Right lung (tissue), 10 donors: ENCODE data around the gene CAMK2D. TPM values are rescaled to one million over a fixed set of nuclear protein-coding genes. Genes with fewer than 3 reads are reported as not detected.
"Not testable (repeated sequence)": the region's sequence is repeated elsewhere in the genome, so short reads cannot be mapped to it uniquely, and the experiment has no call there.

Experiments
- DNase-seq, 2 donors: peaks; one replicate each; pipeline ENCODE4 v3.0.0-alpha.2; 2013
- long read RNA-seq, 8 donors: transcript quantifications; one replicate each; lab custom pipeline, GENCODE V29; 2026
- polyA plus RNA-seq, 5 donors: library from polyadenylated mRNA; unstranded; fragments of 120-200 nt; gene quantifications; one replicate each; pipeline versions ENCODE4 v1.2.1 to v1.2.3, GENCODE V29; 2013; ENCODE audit warnings: inconsistent platforms in 1 of 5, low replicate concordance in 1 of 5; ENCODE audit not compliant: insufficient read length in 5 of 5, insufficient read depth in 1 of 5

CAMK2D gene
- polyA plus RNA-seq, result 10 to 100 TPM; 54.2 to 86.9 (median 72.3) TPM
- long read RNA-seq, donor 1, full-length matches to known transcripts, result 12 of 12 reads
- long read RNA-seq, donor 1, partial matches to known transcripts, result 0 of 12 reads
- long read RNA-seq, donor 1, other reads (novel, unspliced or antisense), result 0 of 12 reads
- long read RNA-seq, donor 2, full-length matches to known transcripts, result 6 of 6 reads
- long read RNA-seq, donor 2, partial matches to known transcripts, result 0 of 6 reads
- long read RNA-seq, donor 2, other reads (novel, unspliced or antisense), result 0 of 6 reads
- long read RNA-seq, donor 3, full-length matches to known transcripts, result 9 of 9 reads
- long read RNA-seq, donor 3, partial matches to known transcripts, result 0 of 9 reads
- long read RNA-seq, donor 3, other reads (novel, unspliced or antisense), result 0 of 9 reads
- long read RNA-seq, donor 4, full-length matches to known transcripts, result 7 of 7 reads
- long read RNA-seq, donor 4, partial matches to known transcripts, result 0 of 7 reads
- long read RNA-seq, donor 4, other reads (novel, unspliced or antisense), result 0 of 7 reads
- long read RNA-seq, donor 5, full-length matches to known transcripts, result 10 of 10 reads
- long read RNA-seq, donor 5, partial matches to known transcripts, result 0 of 10 reads
- long read RNA-seq, donor 5, other reads (novel, unspliced or antisense), result 0 of 10 reads
- long read RNA-seq, donor 6, full-length matches to known transcripts, result 14 of 14 reads
- long read RNA-seq, donor 6, partial matches to known transcripts, result 0 of 14 reads
- long read RNA-seq, donor 6, other reads (novel, unspliced or antisense), result 0 of 14 reads
- long read RNA-seq, donor 7, full-length matches to known transcripts, result 13 of 13 reads
- long read RNA-seq, donor 7, partial matches to known transcripts, result 0 of 13 reads
- long read RNA-seq, donor 7, other reads (novel, unspliced or antisense), result 0 of 13 reads
- long read RNA-seq, donor 8, full-length matches to known transcripts, result 2 of 2 reads
- long read RNA-seq, donor 8, partial matches to known transcripts, result 0 of 2 reads
- long read RNA-seq, donor 8, other reads (novel, unspliced or antisense), result 0 of 2 reads

DNA sequence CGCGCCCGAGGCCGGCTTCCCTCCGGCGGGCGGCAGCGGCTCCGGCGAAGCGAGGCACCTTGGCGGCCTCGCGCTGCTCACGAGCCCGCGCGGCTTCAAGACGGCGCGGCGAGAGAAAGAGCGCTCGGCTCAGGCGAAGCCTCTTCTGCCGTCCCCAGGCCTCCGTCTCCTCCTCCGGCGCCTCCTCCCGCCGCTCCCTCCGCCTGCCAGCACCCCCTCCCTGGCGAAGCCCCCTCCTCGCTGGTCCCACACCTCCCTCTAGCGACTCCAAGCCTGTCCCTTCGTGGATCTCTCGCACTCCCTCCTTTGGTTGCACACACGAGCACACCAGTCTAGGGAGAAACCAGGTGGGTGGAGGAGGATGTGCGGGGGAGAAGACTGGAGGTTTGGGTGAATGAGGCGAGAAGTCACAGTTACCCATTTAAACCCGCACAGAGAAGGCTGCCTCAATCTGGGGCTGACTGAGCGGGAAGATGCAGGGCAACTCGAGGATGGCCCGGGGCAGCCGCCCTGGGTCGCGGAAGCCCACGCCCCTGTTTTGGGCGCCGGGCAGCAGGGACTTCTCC, at the start of gene CAMK2D:
Gene CAMK2D (minus strand): TSS at position 119 of the 566 bp plus-strand sequence. CDS start 670 bp downstream, outside the sequence.
- DNase-seq, result peak; percentile 89 to 91

DNA sequence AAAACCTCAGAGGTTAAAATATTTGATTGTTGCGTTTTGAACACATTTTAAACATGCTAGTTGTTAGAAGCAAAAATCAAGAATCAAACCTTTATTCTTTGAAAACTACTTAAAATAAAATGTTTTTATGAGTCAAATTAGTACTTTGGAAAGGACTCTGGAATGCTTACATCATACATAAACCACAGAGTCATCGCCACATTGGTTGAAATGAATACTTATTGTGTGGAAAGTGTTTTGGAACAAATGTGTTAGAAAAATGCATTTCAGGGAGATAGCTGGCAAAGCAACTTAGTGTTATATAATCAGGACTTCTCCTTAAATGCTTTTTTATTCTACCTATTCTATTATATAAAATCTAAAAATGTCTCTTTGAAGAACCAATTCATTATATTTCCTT, 49.4 kb upstream of the CAMK2D start:
- no peak for DNase-seq

DNA sequence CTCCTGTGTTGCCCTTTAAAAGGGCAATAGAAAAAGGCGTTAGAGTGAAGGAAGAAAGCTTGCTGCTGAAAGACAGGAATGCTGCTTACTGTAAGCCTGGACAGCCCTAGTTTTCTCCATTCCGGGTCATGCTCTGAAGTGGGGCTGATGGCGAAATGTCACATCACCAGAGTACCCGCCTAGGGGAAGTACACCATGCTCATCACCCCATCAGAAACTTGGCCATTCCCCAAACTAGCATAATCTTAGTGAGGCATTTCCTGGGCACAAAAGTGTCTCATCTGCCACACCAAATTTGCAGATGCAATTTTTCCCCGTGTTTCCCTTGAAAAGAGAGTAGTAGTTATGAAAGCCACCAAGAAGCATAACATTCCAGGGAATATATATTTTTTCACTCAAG, 47.8 kb upstream of the CAMK2D start:
- DNase-seq, result peak in 1 of 2 donors; percentile 20

DNA sequence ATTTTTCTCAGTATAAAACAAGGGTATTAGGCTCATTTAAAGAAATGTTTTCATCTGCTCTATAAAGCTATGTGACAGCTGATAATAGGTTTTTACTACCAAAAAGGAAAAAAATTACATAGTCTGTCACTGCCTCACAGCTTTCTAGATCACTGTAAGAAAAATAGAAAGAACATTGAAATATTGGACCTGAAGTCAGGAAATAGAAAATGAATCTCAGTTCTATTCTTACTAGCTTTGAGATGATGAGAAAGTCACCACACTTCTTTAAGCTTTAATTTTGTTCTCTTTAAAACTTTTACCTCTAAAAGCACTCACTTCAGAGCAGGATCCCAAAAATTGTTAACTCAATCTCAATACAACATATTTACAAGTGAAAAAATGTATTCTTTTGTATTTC, 45.3 kb upstream of the CAMK2D start:
- DNase-seq, result no peak

DNA sequence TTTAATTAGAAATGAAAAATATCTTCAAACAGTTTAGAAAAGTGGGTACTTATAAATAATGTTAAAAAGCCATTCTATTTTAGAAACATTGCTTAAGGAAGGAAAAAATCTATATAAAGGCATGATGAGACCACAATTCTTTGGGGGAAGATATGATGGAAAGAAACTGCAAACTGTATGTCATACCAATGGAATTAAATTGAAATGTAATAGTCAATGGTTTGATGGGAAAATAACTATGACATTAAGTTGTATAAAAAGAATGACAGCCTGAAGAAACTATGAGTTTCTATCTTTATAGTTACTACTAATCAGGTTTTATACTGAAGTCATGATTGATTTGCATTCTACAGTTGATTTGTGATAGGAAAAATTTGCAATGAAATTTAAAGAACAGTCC, 40.3 kb upstream of the CAMK2D start:
- DNase-seq, result no peak

DNA sequence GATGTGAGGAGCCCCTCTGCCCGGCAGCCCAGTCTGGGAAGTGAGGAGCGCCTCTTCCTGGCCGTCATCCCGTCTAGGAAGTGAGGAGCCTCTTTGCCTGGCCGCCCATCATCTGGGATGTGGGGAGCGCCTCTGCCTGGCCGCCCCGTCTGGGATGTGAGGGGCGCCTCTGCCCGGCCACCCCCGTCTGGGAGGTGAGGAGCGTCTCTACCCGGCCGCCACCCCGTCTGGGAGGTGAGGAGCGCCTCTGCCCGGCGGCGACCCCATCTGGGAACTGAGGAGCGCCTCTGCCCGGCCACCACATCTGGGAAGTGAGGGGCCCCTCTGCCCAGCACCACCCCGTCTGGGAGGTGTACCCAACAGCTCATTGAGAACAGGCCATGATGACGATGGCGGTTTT, 34.8 kb upstream of the CAMK2D start:
- DNase-seq, result not testable (repeated sequence)

DNA sequence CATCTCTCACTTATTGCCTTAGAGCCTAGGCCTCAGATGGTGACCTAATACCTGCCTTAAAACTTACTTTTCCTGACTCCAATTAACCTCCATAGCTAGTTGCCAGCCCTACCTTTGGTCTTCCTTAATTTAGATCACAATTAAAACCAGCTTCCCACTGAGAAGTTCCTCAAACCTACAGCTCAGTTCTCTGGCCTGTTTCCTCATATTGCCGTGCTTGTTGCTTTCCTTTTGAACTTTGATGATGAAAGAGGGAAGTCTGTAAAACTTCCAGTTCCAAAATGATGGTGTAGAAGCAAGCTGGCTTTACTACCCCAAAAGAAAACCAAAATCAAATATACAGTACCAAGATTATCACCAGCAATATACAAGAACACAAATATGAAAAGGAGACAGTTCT, 28.9 kb upstream of the CAMK2D start:
- DNase-seq, result no peak

DNA sequence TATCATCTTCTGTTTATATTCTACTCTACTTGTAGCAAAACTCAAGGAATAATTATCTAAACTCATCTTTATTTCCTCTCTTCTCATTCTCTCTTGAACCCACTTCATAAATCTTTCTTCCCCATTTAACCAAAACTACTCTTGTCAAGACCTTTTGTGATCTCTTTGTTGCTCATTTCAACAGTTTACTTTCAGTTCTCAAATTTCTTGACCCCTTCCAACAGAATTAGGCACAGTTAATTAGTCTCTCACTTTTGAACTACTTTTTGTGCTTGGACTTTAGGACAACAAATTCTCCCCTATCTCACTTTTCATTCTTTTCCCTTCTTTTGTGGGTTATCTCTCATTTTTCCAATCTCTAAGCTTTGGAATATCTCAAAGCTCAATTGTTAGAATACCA, 27.4 kb upstream of the CAMK2D start:
- no peak for DNase-seq

DNA sequence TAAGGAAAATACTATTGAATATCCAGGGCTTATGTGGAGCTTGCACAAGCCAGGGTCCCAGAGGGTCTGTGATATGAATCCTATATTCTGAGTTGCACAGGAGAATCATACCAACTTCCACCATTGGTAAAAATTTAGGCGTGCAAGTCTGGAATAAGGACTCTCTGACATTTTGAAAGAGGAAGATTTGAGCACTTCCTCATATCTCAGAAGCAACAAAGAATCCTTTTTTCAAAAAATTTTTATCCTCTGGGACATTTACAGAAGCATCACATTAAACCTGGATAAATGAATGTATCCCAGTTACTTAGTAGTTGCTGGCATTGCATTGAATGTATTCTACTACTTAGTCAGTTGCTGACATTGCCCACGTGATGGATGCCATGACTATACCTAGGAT, 24.2 kb upstream of the CAMK2D start:
- DNase-seq, result no peak

DNA sequence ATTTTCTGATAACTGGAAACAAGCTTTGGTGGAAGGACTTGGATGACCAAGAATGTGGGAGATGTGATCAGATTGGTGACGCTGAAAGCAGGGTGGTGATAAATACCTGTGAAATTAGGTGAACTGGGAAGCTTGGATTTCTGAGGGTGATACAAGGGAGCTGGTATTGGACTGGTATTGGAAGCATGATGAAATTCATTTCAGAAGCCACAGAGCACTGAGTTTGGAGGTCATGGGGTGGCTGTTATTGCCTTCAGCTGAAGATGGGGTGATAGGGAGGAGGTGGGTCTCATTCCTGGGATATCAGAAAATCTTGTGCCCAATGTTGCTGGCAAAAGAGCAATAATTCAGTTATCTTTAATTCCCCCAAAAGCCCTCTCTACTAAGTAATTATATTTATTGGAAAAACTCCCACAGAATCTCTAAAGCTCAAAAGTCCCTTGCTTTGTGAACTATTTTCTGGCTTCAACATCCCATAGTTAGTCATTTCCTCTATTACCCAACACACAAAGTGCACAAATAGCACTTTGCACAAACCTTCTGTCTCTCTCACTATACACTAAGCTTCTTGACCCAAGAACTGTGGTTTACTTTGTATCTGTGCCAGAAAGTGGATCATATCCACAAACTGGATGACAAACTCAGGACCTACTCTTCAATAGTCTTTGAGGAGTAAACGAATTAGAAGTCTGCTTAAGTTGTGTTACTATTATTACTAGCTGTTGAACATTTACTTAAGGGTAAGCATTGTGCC, 23.1 kb upstream of the CAMK2D start:
- DNase-seq, result peak in 1 of 2 donors; percentile 44

DNA sequence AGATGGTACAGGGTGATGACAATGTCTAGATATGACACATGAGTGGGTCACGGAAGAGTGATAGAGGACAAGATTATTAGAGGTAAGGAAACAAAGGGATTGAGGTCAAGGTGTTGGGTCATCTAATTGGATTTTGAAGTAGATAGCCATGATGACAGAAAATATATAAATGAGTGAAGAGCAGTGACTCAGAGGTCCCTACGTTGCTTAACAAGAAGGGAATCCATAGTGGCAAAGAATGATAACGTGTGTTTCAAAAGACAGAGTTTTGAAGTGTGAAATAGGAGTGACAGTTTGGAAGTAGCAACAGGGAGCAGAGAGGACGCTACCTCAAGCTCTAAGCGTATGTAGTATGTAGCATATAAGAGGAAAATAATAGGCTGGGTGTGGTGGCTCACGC, 22.2 kb upstream of the CAMK2D start:
- no peak for DNase-seq

DNA sequence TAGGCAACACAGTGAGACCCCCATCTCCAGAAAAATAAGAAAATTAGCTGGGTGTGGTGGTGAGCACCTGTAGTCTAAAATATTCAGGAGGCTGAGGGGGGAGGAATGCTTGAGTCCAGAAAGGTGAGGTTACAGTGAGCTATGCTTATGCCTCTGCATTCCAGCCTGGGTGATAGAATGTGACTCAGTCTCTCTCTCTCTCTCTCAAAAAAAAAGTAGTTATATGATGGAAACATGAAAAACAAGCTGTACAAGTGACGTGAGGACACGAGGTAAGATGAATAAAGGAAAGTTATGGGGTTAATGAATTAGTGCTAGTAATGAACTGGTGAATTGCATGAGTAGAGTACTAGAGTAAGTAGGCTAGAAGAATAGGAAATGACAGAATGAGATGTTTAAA, 21.8 kb upstream of the CAMK2D start:
- no peak for DNase-seq

DNA sequence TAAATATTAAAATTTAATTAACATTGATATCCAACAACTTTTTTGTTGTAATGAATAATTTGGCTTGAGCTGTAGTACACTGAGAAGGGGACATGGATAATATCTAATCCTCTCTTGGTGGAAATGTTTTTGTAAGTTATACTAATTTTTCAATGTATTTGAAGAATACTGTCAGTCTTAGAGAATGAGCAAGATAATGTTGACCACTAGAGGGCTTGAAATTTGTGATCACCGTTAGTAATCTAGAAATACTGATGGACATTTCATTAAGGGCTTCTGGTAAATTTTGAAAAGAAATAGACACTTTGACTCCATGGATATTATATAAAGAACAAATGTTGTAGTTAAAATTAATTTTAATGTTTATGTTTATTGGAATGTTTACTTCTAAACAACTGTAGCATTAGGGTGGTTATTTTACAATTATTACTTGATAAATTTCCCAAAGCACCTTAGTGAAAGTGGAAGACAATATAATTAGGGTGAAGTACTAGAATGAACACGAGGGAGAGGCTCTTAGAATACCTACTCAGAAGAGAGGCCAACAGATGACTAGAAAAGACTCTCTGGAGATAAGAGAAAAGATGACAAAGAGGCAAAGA, 20.0 kb upstream of the CAMK2D start:
- DNase-seq, result peak; percentile 10 to 11

DNA sequence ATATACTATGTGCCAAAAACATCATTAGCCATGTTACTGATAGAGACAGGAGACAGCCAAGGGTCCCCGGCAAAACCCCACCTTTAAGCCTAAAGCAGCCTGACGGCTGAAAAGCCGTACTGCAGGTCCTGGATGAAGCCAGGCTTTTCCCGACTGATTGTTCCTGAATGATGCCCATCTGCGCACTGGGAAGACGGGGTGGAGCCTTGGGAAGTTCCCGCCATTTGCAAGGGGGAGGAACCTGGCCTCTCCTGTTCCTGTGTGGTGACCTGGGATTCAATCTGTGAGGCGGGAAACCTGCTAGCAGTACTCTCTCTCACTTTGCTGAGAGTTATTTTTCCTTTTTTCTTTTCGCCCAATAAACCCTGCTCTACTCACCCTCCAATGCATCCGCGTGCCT, 15.1 kb upstream of the CAMK2D start:
- no peak for DNase-seq

DNA sequence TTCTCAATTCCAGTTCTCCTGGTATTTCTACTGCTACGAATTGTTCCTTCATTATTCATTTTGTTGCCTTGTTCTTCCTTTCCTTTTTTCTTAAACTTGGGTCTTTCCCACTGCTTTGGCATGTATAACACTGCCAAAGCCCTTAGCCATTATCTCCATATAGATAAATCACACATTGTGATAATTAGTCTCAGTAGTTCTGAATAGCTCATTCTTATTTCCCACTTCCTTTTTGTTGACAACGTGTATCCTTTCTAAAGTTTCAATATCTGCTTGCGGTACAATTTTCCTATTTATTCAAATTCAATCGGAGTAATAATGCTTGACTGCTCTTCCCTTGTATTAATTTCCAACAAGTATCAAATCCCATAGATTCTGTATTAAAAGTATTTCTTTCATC, 14.5 kb upstream of the CAMK2D start:
- DNase-seq, result no peak

DNA sequence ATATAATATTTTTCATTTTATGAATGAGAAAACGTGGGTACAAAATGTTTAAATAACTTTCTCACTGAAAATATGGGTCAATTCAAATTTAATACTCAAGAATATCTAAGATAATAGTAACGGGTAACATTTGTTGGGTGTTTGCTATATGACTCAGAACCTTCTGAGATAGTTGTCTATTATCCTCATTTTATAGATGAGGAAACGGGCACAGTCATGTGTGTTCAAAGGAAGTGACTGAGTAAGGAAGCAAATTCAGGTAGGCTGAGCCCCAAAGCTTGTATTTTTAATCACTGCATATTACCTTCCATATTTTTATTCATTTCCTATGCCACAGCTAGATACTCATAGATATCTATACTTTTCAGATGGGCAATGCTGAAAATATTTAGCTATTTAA, 12.2 kb upstream of the CAMK2D start:
- DNase-seq, result no peak

DNA sequence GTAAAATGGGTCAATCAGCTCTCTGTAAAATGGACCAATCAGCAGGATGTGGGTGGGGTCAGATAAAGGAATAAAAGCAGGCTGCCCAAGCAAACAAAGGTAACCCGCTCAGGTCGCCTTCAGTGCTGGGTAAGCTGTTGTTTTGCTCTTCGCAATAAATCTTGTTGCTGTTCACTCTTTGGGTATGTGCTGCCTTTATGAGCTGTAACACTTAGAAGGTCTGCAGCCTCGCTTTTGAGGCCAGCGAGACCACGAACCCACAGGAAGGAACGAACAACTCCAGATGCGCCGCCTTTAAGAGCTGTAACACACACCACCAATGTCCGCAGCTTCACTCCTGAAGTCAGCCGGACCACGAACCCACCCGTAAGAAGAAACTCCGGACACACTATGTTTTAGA, 11.5 kb upstream of the CAMK2D start:
- DNase-seq, result no peak

DNA sequence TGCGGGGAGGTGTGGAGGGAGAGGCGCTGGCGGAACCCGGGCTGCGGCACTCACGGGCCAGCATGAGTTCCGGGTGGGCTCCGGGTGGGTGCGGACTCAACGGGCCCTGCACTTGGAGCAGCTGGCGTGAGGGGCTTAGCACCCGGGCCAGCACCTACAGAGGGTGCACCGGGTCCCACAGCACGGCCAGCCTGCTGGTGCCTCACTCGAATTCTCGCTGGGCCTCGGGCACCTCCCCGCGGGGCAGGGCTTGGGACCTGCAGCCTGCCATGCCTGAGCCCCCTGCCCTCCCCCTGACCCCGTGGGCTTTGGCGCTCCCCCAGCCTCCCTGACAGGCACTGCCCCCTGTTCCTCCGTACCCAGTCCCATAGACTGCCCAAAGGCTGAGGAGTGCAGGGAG, 10.8 kb upstream of the CAMK2D start:
- no peak for DNase-seq

DNA sequence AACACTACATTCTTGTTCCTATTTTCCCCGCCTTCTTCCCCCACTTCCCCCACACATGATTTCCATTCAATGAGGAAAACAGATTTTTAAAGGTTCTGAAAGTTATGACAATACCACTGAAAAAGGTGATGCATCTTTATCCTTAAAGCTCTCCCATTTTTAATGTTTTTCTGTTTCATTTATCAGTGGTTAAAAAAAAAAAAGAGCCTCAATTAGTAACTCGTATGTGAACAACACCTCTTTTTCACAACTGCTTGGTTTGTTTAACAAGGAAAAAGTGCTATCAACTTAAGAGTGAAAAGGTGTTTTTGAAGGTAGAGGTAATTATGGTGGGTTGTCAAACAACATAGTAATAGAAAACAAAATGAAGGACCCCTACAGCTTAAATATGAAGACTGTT, 8.2 kb upstream of the CAMK2D start:
- DNase-seq, result no peak

DNA sequence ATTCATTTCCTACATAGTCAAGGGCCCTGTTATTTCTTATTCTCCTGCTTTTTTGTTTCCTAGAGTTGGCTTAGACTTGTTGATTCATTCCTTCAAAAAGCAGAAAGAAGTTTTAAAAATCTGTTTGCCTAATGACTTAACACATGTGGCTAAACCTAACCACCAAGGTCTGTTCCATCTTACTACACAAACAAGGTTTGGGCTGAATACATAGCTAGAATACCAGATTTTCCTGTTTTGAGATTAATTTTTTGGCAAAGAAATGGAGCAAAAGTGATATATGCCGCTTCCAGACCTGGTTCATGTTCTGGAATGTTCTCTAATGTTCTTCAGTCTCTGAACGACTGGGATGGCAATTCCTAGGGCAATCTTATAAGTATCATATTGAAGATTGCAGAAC, 7.4 kb upstream of the CAMK2D start:
- DNase-seq, result no peak

DNA sequence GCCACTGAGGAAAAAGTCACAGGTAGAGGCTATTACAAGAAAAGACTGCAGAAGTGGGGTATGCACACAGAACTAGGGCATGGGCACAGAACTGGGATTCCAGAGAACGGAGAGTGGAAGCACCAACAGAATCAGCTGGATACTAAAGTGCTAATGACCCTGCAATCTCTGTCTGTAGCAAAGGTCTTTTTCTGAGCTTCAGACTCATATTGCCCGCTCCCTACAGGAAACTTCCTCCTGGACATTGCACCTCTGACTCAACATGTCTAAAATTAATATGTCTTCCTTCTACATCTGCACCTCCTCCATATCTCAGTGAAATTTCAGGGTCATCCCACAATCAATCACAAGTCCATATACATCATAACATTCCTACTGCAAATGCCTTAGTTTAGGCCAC, 5.3 kb upstream of the CAMK2D start:
- DNase-seq, result no peak
